Right lobe of liver (tissue), 4 donors: ENCODE results near the gene ELP5.

Source experiments
- POLR2A ChIP-seq: fragments of 450-650 bp; IDR thresholded peaks from one replicate; pipeline ENCODE4 v1.6.1; 2017; ENCODE audit warnings: antibody characterized with exemption, mild to moderate bottlenecking
- TF ChIP-seq, protein P1 (sequence below), 4 donors: fragments of 200-600 bp in 3 of 4; fragments of 450-650 bp in 1 of 4; IDR thresholded peaks; one replicate each; pipeline versions ENCODE4 v1.5.1 to v1.8.0; 2016 to 2022; ENCODE audit warnings: antibody characterized with exemption in 4 of 4, mild to moderate bottlenecking in 2 of 4
- donor health status: DM: no; HTN: no; CAD: no.
- donor health status: DM: no; HTN: no; CAD: no.
- donor health status: DM: no; HTN: yes; CAD: no.

DNA sequence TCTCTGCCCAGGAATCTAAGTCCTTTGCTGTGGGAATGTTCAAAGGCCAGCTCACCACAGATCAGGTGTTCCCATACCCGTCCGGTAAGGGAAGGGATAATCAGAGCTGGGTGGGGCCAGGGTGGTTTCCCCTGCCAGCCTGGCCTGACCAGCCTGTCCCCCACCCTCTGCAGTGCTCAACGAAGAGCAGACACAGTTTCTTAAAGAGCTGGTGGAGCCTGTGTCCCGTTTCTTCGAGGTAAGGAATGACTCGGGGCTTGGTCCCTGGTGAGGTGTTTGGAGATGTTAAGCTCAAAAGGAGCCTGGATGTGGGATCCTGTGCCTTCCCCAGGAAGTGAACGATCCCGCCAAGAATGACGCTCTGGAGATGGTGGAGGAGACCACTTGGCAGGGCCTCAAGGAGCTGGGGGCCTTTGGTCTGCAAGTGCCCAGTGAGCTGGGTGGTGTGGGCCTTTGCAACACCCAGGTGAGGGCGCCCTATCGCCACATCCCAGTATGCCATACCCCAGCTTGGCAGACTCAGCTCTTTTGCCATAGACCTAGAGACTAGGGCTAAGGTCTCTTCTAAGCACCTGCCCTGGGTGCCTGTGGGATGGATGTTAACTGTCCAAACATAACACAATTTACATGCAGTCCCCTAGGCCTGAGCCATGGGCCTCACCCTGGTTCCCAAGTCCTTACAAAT lies 31.3 kb upstream of the ELP5 start:
- TF ChIP-seq, protein P1, sequence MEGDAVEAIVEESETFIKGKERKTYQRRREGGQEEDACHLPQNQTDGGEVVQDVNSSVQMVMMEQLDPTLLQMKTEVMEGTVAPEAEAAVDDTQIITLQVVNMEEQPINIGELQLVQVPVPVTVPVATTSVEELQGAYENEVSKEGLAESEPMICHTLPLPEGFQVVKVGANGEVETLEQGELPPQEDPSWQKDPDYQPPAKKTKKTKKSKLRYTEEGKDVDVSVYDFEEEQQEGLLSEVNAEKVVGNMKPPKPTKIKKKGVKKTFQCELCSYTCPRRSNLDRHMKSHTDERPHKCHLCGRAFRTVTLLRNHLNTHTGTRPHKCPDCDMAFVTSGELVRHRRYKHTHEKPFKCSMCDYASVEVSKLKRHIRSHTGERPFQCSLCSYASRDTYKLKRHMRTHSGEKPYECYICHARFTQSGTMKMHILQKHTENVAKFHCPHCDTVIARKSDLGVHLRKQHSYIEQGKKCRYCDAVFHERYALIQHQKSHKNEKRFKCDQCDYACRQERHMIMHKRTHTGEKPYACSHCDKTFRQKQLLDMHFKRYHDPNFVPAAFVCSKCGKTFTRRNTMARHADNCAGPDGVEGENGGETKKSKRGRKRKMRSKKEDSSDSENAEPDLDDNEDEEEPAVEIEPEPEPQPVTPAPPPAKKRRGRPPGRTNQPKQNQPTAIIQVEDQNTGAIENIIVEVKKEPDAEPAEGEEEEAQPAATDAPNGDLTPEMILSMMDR (IDR thresholded peaks at IDR 0.05) = peak; percentile 28 to 53 (median 48)
- no peak for TF ChIP-seq POLR2A
